Liver (tissue), 9 donors: Measurements from ENCODE around the gene CARD8. TPM values are rescaled to one million over a fixed set of nuclear protein-coding genes. Genes with fewer than 3 reads are reported as not detected.
"Not testable (repeated sequence)": the region's sequence is repeated elsewhere in the genome, so short reads cannot be mapped to it uniquely, and the experiment has no call there.

ENCODE experiments used
- DNase-seq: peaks from one replicate; pipeline ENCODE4 v3.0.0-alpha.2; 2017; ENCODE audit warnings: low spot score
- H3K27ac ChIP-seq, 2 donors: one replicate each; pipeline ENCODE4 v1.7.0; 2013; ENCODE audit warnings: inconsistent platforms in 2 of 2, low read length in 2 of 2, control low read depth in 1 of 2, low read depth in 1 of 2, mild to moderate bottlenecking in 1 of 2
- H3K27me3 ChIP-seq, 4 donors: one replicate each; pipeline versions ENCODE4 v1.6.1 to v1.7.0; 2013; ENCODE audit warnings: low read length in 3 of 4, inconsistent platforms in 1 of 4, mild to moderate bottlenecking in 1 of 4, moderate library complexity in 1 of 4; ENCODE audit not compliant: control insufficient read depth in 4 of 4, insufficient read depth in 4 of 4
- H3K36me3 ChIP-seq, 4 donors: one replicate each; pipeline versions ENCODE4 v1.6.1 to v1.7.0; 2013; ENCODE audit warnings: low read length in 3 of 4, mild to moderate bottlenecking in 3 of 4, low read depth in 1 of 4, moderate library complexity in 1 of 4; ENCODE audit not compliant: control insufficient read depth in 4 of 4, insufficient read depth in 3 of 4
- H3K4me1 ChIP-seq, 4 donors: one replicate each; pipeline versions ENCODE4 v1.6.1 to v1.7.0; 2013; ENCODE audit warnings: low read length in 3 of 4, mild to moderate bottlenecking in 3 of 4, moderate library complexity in 1 of 4; ENCODE audit not compliant: control insufficient read depth in 4 of 4, insufficient read depth in 4 of 4
- H3K4me3 ChIP-seq, 3 donors: one replicate each; pipeline versions ENCODE4 v1.6.1 to v1.7.0; 2013; ENCODE audit warnings: low read length in 3 of 3, control low read depth in 1 of 3, low read depth in 1 of 3, mild to moderate bottlenecking in 1 of 3
- H3K9ac ChIP-seq, 2 donors: one replicate each; pipeline ENCODE4 v1.7.0; 2013; ENCODE audit warnings: low read length in 2 of 2, mild to moderate bottlenecking in 2 of 2, moderate library complexity in 2 of 2, control low read depth in 1 of 2, low read depth in 1 of 2
- H3K9me3 ChIP-seq, 4 donors: one replicate each; pipeline versions ENCODE4 v1.6.1 to v1.7.0; 2013; ENCODE audit warnings: low read length in 3 of 4; ENCODE audit not compliant: control insufficient read depth in 4 of 4
- EGR1 ChIP-seq, 2 donors: IDR thresholded peaks; 2 replicates each; pipeline ENCODE4 v1.6.1; 2016 to 2018; ENCODE audit warnings: antibody characterized with exemption in 2 of 2, low read depth in 2 of 2
- FOXA1 ChIP-seq: IDR thresholded peaks from 2 replicates; pipeline ENCODE4 v1.6.1; 2016; ENCODE audit warnings: antibody characterized with exemption
- FOXA2 ChIP-seq: IDR thresholded peaks from 2 replicates; pipeline ENCODE4 v1.6.1; 2016; ENCODE audit warnings: antibody characterized with exemption
- GABPA ChIP-seq, 2 donors: IDR thresholded peaks in 1 of 2; conservative IDR thresholded peaks in 1 of 2; 2 replicates each; pipeline ENCODE4 v1.6.1; 2016; ENCODE audit warnings: antibody characterized with exemption in 2 of 2, mild to moderate bottlenecking in 1 of 2, moderate library complexity in 1 of 2
- HNF4A ChIP-seq, 2 donors: conservative IDR thresholded peaks; 2 replicates each; pipeline ENCODE4 v1.6.1; 2016; ENCODE audit warnings: antibody characterized with exemption in 2 of 2, mild to moderate bottlenecking in 2 of 2
- HNF4G ChIP-seq: IDR thresholded peaks from 2 replicates; pipeline ENCODE4 v1.6.1; 2016; ENCODE audit warnings: antibody characterized with exemption
- JUND ChIP-seq, 2 donors: IDR thresholded peaks; 2 replicates each; pipeline ENCODE4 v1.6.1; 2016; ENCODE audit warnings: antibody characterized with exemption in 2 of 2
- NR2F2 ChIP-seq: IDR thresholded peaks from 2 replicates; pipeline ENCODE4 v1.6.1; 2016; ENCODE audit warnings: antibody characterized with exemption
- RAD21 ChIP-seq, 2 donors: IDR thresholded peaks; 2 replicates each; pipeline ENCODE4 v1.6.1; 2016; ENCODE audit warnings: antibody characterized with exemption in 2 of 2, mild to moderate bottlenecking in 2 of 2
- RXRA ChIP-seq, 2 donors: IDR thresholded peaks; 2 replicates each; pipeline ENCODE4 v1.6.1; 2017 to 2018; ENCODE audit warnings: antibody characterized with exemption in 2 of 2, mild to moderate bottlenecking in 1 of 2
- SP1 ChIP-seq: IDR thresholded peaks from 2 replicates; pipeline ENCODE4 v1.6.1; 2018; ENCODE audit warnings: antibody characterized with exemption, mild to moderate bottlenecking
- TAF1 ChIP-seq: conservative IDR thresholded peaks from 2 replicates; pipeline ENCODE4 v1.6.1; 2016; ENCODE audit warnings: antibody characterized with exemption, mild to moderate bottlenecking
- YY1 ChIP-seq: IDR thresholded peaks from 2 replicates; pipeline ENCODE4 v1.6.1; 2016; ENCODE audit warnings: antibody characterized with exemption, mild to moderate bottlenecking
- WGBS: extraction: QIAGEN DNeasy Blood & Tissue Kit; methylation state at CpG from one replicate; pipeline ENCODE4 v1.1.7; 2013; 5-methylcytosine and 5-hydroxymethylcytosine counted together
- polyA plus RNA-seq, 2 donors: library from polyadenylated mRNA; stranded (reverse) in 1 of 2; unstranded in 1 of 2; fragments of 200-250 nt in 1 of 2; fragments of >200 nt in 1 of 2; fragmentation: Nextera tagmentation in 1 of 2; extraction: Ambion mirVana in 1 of 2; gene quantifications; one replicate each; pipeline versions ENCODE4 v1.2.1 to v1.2.3, GENCODE V29; 2013 to 2015
- total RNA-seq, 2 donors: library from RNA; depleted of rRNA; stranded (reverse); fragments of >200 nt; gene quantifications; one replicate each; pipeline ENCODE4 v1.2.3, GENCODE V29; 2014
- TF ChIP-seq, protein P1 (sequence below): fragments of 150-350 bp; IDR thresholded peaks from 2 replicates; pipeline ENCODE4 v1.5.1; 2017; ENCODE audit warnings: improper control_type of control experiment, low read depth, low read length; ENCODE audit not compliant: missing input control
- TF ChIP-seq, protein P2 (sequence below): IDR thresholded peaks from 2 replicates; pipeline ENCODE4 v1.6.1; 2016; ENCODE audit warnings: antibody characterized with exemption
- TF ChIP-seq, protein P3 (sequence below): IDR thresholded peaks from 2 replicates; pipeline ENCODE4 v1.6.1; 2016; ENCODE audit warnings: antibody characterized with exemption
- TF ChIP-seq, protein P4 (sequence below): IDR thresholded peaks from 2 replicates; pipeline ENCODE4 v1.6.1; 2016; ENCODE audit warnings: antibody characterized with exemption
- TF ChIP-seq, protein P5 (sequence below): IDR thresholded peaks from 2 replicates; pipeline ENCODE4 v1.6.1; 2016; ENCODE audit warnings: antibody characterized with exemption, mild to moderate bottlenecking
- donor health status: healthy.
- donor health status: healthy.
- donor health status: healthy.
- donor health status: healthy.
- donor health status: healthy.

CARD8 gene
- total and polyA plus RNA-seq, 4 donors, result 9.4 to 36.3 (median 22.4) TPM

DNA sequence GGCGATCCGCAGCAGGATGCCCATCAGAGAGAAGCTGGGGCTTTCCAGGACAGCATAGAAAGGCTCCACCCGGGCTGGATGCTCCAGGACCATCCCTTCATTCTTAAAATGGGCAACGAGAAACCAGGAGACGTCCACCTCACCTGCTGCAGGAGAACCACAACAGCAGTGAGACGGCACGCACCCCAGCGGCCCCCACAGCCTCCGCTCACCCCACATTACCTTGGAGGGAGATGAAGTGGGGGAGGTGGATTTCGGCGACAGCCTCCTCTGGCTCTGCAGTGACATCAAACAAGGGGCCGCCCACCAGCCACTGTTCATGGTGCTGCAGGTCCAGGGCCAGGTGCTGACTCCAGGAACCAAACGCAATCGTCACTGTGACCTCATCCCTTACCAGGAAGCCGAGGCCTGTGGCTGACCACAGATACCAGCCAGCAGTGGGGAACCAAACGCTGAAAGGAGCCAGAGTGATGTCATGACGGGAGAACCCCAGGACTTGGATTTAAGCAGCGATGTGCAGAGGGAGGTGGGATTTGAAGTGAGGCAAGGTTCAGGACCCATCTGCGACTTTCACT, 25.1 kb downstream of the CARD8 start (continued):
- TF ChIP-seq, protein P1, sequence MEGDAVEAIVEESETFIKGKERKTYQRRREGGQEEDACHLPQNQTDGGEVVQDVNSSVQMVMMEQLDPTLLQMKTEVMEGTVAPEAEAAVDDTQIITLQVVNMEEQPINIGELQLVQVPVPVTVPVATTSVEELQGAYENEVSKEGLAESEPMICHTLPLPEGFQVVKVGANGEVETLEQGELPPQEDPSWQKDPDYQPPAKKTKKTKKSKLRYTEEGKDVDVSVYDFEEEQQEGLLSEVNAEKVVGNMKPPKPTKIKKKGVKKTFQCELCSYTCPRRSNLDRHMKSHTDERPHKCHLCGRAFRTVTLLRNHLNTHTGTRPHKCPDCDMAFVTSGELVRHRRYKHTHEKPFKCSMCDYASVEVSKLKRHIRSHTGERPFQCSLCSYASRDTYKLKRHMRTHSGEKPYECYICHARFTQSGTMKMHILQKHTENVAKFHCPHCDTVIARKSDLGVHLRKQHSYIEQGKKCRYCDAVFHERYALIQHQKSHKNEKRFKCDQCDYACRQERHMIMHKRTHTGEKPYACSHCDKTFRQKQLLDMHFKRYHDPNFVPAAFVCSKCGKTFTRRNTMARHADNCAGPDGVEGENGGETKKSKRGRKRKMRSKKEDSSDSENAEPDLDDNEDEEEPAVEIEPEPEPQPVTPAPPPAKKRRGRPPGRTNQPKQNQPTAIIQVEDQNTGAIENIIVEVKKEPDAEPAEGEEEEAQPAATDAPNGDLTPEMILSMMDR, result no peak
- TF ChIP-seq, protein P2, sequence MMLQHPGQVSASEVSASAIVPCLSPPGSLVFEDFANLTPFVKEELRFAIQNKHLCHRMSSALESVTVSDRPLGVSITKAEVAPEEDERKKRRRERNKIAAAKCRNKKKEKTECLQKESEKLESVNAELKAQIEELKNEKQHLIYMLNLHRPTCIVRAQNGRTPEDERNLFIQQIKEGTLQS, result no peak
- TF ChIP-seq GABPA (IDR thresholded peaks at IDR 0.05 in 1 of 2, conservative IDR thresholded peaks at IDR 0.05 in 1 of 2), result no peak
- no peak for TF ChIP-seq YY1
- TF ChIP-seq HNF4G, result no peak
- no peak for TF ChIP-seq JUND (IDR thresholded peaks at IDR 0.05)
- no peak for TF ChIP-seq FOXA1
- TF ChIP-seq TAF1, result no peak
- no peak for TF ChIP-seq EGR1 (IDR thresholded peaks at IDR 0.05; ENCODE audit: low read depth in 2 of 2)
- no peak for TF ChIP-seq HNF4A (conservative IDR thresholded peaks at IDR 0.05)
- TF ChIP-seq RAD21 (IDR thresholded peaks at IDR 0.05), result no peak
- TF ChIP-seq SP1, result no peak

DNA sequence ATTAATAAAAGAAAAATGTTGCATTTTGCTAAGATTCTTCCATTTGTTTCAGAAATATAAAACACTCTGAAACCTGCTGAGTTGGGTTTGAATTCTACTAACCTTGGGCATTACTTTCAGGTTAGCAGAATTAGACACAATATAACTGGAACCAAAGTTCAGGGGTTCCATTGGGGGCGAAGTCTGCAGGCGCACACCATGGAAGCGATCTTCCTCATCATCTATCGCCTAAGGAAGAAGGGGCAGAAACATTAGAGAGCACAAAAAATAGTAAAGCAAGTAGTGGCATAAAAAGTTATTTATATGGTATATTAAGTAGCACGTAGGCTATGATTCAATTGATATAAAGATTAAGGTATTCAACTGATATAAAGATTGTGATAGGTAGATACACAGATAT, 34.1 kb downstream of the CARD8 start:
- H3K27ac ChIP-seq, result no peak overlapping the region
- H3K27me3 ChIP-seq, result no peaks in the 10 kb centered on the region
- no peak overlapping the region for H3K4me3 ChIP-seq
- H3K36me3 ChIP-seq, result peaks cover 1 to 14% (median 9%) of the 10 kb centered on the region in 4 donors
- no peak for DNase-seq
- H3K9ac ChIP-seq, result no peak overlapping the region
- 98% methylated on average over 5 of the region's 5 CpGs for WGBS
- H3K4me1 ChIP-seq, result no peaks in the 10 kb centered on the region
- TF ChIP-seq HNF4A (conservative IDR thresholded peaks at IDR 0.05) (no peak), GABPA (IDR thresholded peaks at IDR 0.05 in 1 of 2, conservative IDR thresholded peaks at IDR 0.05 in 1 of 2) (no peak), JUND (IDR thresholded peaks at IDR 0.05) (no peak), FOXA2 (no peak), HNF4G (no peak), RAD21 (IDR thresholded peaks at IDR 0.05) (no peak), RXRA (IDR thresholded peaks at IDR 0.05) (no peak), NR2F2 (no peak), YY1 (no peak), FOXA1 (no peak), SP1 (no peak)
- TF ChIP-seq, protein P3, sequence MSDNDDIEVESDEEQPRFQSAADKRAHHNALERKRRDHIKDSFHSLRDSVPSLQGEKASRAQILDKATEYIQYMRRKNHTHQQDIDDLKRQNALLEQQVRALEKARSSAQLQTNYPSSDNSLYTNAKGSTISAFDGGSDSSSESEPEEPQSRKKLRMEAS, result no peak
- TF ChIP-seq, protein P2, result no peak
- TF ChIP-seq, protein P4, sequence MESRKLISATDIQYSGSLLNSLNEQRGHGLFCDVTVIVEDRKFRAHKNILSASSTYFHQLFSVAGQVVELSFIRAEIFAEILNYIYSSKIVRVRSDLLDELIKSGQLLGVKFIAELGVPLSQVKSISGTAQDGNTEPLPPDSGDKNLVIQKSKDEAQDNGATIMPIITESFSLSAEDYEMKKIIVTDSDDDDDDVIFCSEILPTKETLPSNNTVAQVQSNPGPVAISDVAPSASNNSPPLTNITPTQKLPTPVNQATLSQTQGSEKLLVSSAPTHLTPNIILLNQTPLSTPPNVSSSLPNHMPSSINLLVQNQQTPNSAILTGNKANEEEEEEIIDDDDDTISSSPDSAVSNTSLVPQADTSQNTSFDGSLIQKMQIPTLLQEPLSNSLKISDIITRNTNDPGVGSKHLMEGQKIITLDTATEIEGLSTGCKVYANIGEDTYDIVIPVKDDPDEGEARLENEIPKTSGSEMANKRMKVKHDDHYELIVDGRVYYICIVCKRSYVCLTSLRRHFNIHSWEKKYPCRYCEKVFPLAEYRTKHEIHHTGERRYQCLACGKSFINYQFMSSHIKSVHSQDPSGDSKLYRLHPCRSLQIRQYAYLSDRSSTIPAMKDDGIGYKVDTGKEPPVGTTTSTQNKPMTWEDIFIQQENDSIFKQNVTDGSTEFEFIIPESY, result no peak
- TF ChIP-seq, protein P5, sequence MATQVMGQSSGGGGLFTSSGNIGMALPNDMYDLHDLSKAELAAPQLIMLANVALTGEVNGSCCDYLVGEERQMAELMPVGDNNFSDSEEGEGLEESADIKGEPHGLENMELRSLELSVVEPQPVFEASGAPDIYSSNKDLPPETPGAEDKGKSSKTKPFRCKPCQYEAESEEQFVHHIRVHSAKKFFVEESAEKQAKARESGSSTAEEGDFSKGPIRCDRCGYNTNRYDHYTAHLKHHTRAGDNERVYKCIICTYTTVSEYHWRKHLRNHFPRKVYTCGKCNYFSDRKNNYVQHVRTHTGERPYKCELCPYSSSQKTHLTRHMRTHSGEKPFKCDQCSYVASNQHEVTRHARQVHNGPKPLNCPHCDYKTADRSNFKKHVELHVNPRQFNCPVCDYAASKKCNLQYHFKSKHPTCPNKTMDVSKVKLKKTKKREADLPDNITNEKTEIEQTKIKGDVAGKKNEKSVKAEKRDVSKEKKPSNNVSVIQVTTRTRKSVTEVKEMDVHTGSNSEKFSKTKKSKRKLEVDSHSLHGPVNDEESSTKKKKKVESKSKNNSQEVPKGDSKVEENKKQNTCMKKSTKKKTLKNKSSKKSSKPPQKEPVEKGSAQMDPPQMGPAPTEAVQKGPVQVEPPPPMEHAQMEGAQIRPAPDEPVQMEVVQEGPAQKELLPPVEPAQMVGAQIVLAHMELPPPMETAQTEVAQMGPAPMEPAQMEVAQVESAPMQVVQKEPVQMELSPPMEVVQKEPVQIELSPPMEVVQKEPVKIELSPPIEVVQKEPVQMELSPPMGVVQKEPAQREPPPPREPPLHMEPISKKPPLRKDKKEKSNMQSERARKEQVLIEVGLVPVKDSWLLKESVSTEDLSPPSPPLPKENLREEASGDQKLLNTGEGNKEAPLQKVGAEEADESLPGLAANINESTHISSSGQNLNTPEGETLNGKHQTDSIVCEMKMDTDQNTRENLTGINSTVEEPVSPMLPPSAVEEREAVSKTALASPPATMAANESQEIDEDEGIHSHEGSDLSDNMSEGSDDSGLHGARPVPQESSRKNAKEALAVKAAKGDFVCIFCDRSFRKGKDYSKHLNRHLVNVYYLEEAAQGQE, result no peak
- TF ChIP-seq, protein P1, result no peak
- H3K9me3 ChIP-seq, result no peaks in the 10 kb centered on the region

DNA sequence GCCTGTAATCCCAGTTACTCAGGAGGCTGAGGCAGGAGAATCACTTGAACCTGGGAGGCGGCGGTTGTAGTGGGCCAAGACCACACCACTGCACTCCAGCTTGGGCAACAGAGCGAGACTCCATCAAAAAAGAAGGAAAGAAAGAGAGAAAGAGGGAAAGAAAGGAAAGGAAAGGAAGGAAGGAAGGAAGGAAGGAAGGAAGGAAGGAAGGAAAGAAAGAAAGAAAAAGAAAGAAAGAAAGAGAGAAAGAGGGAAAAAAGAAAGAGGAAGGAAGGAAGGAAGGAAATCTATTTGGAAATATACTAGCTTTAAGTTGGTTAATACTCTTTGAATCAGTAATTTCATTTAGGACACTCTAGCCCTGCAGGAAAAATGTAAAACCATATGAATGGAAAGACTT, 34.9 kb downstream of the CARD8 start:
- H3K9me3 ChIP-seq, H3K27ac ChIP-seq, H3K27me3 ChIP-seq, H3K4me1 ChIP-seq, DNase-seq, H3K9ac ChIP-seq, H3K4me3 ChIP-seq: not testable (repeated sequence)
- 96% methylated on average over 3 of the region's 3 CpGs for WGBS
- H3K36me3 ChIP-seq, result peaks cover 1 to 18% (median 9%) of the 10 kb centered on the region in 4 donors
